DMS 273 treated with DMSO at 0.1 percent for 48 hours (cell line): ENCODE data around the gene POLA2.
"Not testable (repeated sequence)": the region's sequence is repeated elsewhere in the genome, so short reads cannot be mapped to it uniquely, and the experiment has no call there.

ENCODE experiments used
- DNase-seq: peaks from one replicate; lab custom pipeline; 2025; lab: John Stamatoyannopoulos, UW

POLA2 gene

GRCh38 chr11:65330544-65330943 is 68.8 kb downstream of the POLA2 start:
- no peak for DNase-seq

- DNase-seq, result not testable (repeated sequence)
These were observed 70.8 kb downstream of the POLA2 start for GRCh38 chr11:65332591-65332990.

- DNase-seq, result no peak
These were observed 73.0 kb downstream of the POLA2 start for GRCh38 chr11:65334696-65335295.

GRCh38 chr11:65338676-65339075 is 76.9 kb downstream of the POLA2 start:
- DNase-seq, result no peak

GRCh38 chr11:65340226-65340625 is 78.5 kb downstream of the POLA2 start:
- DNase-seq, result no peak

- no peak for DNase-seq
These were observed 80.1 kb downstream of the POLA2 start for GRCh38 chr11:65341856-65342255.
